Cardiac fibroblast (primary cell): ENCODE data around the gene PELO.
"Not testable (repeated sequence)": the region's sequence is repeated elsewhere in the genome, so short reads cannot be mapped to it uniquely, and the experiment has no call there.

Experiments
- DNase-seq, 2 donors: peaks; one replicate each; pipeline versions ENCODE4 v3.0.0 to v3.0.0-alpha.2; 2010; ENCODE audit warnings: low read depth in 2 of 2
- H3K4me3 ChIP-seq, 2 donors: replicated peaks in 1 of 2; 1 replicate in 1 of 2; 2 replicates in 1 of 2; pipeline ENCODE4 v1.5.1; 2011; ENCODE audit warnings: low read depth in 2 of 2, low read length in 2 of 2, mild to moderate bottlenecking in 2 of 2, moderate library complexity in 1 of 2
- TF ChIP-seq, protein P1 (sequence below): IDR thresholded peaks from one replicate; pipeline ENCODE4 v1.5.1; 2011; ENCODE audit warnings: low read depth, mild to moderate bottlenecking, low read length, inconsistent platforms

Gene PELO, protein sequence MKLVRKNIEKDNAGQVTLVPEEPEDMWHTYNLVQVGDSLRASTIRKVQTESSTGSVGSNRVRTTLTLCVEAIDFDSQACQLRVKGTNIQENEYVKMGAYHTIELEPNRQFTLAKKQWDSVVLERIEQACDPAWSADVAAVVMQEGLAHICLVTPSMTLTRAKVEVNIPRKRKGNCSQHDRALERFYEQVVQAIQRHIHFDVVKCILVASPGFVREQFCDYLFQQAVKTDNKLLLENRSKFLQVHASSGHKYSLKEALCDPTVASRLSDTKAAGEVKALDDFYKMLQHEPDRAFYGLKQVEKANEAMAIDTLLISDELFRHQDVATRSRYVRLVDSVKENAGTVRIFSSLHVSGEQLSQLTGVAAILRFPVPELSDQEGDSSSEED

GRCh38 chr5:52787600-52788504 is at the start of gene PELO, which contains the start of gene ITGA1:
Gene PELO, plus strand, starts transcription at chr5:52787916. Its CDS starts 12,479 bp downstream, at chr5:52800395.
Gene ITGA1, plus strand, starts transcription at chr5:52787916. Its CDS starts 438 bp downstream, at chr5:52788354.
- TF ChIP-seq, protein P1, sequence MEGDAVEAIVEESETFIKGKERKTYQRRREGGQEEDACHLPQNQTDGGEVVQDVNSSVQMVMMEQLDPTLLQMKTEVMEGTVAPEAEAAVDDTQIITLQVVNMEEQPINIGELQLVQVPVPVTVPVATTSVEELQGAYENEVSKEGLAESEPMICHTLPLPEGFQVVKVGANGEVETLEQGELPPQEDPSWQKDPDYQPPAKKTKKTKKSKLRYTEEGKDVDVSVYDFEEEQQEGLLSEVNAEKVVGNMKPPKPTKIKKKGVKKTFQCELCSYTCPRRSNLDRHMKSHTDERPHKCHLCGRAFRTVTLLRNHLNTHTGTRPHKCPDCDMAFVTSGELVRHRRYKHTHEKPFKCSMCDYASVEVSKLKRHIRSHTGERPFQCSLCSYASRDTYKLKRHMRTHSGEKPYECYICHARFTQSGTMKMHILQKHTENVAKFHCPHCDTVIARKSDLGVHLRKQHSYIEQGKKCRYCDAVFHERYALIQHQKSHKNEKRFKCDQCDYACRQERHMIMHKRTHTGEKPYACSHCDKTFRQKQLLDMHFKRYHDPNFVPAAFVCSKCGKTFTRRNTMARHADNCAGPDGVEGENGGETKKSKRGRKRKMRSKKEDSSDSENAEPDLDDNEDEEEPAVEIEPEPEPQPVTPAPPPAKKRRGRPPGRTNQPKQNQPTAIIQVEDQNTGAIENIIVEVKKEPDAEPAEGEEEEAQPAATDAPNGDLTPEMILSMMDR = no peak

DNA sequence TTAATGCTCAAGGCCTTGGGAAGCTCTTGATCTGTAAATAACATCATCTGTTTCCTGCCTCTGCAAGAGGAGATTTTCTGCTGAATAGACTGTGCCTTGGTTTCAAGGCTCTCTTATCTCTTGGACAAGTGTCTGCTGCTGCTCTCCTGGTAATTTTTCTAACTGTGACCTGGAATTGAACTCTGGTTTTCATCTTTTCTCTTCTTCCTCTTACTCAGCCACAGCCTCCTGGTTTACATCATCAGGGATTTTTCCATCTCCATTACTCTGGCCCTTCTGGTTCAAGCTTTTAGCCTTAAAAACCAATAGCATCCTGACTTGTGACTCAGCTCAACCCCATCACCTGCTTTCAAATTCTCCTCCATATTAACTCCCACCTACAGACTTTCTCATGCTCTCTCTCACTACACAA is 49.6 kb upstream of the PELO start:
- DNase-seq = no peak

More at GRCh38 chr5:52787600-52788504, at the start of gene PELO, which contains the start of gene ITGA1:
- peak; percentile 84 to 88 for DNase-seq
- H3K4me3 ChIP-seq = peak within 1 kb of the TSS; percentile 67 to 70

DNA sequence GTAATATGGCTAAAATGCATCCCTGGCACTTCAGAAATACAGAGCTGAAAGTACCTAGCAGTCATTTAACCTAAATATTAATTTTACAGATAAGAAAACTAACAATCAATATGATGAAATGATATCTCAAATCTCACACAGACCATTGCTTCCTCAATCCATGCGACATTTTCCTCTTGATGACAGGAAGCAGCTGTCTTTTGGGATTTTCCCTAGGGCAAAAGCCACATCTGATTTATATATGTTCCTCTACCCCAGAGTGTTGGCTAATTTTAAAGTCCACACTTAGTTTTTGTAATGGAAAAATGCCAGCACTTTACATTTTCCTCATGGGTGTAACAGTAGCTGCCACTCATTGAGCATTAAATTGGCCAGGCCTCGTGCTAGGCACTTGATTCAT is 47.7 kb upstream of the PELO start:
- TF ChIP-seq, protein P1 = no peak
- no peak for DNase-seq
- H3K4me3 ChIP-seq = no peak overlapping the region

More for the DNA sequence above, 49.6 kb upstream of the PELO start:
- TF ChIP-seq, protein P1 = no peak
- no peak overlapping the region for H3K4me3 ChIP-seq

- TF ChIP-seq, protein P1 = no peak
- DNase-seq = no peak
- no peak overlapping the region for H3K4me3 ChIP-seq
Observed at GRCh38 chr5:52743012-52743411, 44.7 kb upstream of the PELO start.

GRCh38 chr5:52743529-52743928 is 44.2 kb upstream of the PELO start:
- no peak overlapping the region for H3K4me3 ChIP-seq
- DNase-seq = no peak
- TF ChIP-seq, protein P1 = no peak

DNA sequence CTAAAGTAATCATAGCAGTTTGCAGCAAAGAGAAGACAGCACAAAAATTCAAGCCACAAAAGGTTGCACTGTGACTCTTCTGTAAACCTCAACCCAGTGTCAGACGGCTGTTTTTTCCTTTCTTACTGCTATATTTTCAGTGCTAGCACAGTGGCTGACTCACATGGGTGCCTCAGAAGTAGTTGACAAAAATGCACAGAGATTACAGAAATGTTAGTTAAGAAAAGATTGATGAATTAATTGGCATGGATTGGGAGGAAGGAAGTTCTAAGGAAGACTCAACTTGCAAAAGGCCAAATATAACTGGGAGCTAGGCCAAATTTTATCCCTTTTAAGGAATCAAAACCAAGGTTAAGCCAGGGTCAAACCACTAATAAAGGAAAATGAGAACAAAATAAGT is 43.7 kb upstream of the PELO start:
- TF ChIP-seq, protein P1 = no peak
- no peak overlapping the region for H3K4me3 ChIP-seq
- DNase-seq = peak; percentile 59 to 65

DNA sequence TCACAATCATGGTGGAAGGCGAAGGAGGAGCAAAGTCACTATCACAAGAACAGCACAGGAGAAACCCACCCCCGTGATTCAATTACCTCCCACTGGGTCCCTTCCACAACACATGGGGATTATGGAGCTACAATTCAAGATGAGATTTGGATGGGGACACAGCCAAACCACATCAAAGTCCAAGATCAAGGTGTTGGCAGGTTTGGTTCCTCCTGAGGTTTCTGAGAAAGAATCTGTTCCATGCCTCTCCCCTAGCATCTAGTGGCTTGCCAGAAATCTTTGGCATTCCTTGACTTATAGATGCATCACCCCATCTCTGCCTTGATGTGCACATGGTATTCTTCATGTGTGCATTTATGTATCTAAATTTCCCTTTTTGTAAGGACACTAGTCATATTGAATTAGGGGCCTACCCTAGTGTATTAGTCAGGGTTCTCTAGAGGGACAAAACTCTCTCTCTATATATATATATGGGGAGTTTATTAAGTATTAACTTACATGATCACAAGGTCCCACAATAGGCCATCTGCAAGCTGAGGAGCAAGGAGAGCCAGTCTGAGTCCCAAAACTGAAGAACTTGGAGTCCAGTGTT is 42.8 kb upstream of the PELO start:
- DNase-seq, H3K4me3 ChIP-seq: not testable (repeated sequence)
